HUES6 (cell line): ENCODE data around the gene UFL1.
A peak's percentile ranks its signal among the peaks of the same experiment; 100 is the strongest.
"Not testable (repeated sequence)": the region's sequence is repeated elsewhere in the genome, so short reads cannot be mapped to it uniquely, and the experiment has no call there.

Experiments used
- H3K27ac ChIP-seq: 2 replicates; pipeline ENCODE4 v1.7.0; 2013; ENCODE audit warnings: low read depth, mild to moderate bottlenecking, low read length, inconsistent platforms
- H3K27me3 ChIP-seq: 2 replicates; pipeline ENCODE4 v1.6.1; 2013; ENCODE audit warnings: low read length; ENCODE audit not compliant: control insufficient read depth, insufficient read depth
- H3K36me3 ChIP-seq: 2 replicates; pipeline ENCODE4 v1.6.1; 2013; ENCODE audit warnings: low read length; ENCODE audit not compliant: control insufficient read depth, insufficient read depth
- H3K4me1 ChIP-seq: 2 replicates; pipeline ENCODE4 v1.6.1; 2013; ENCODE audit warnings: low read length; ENCODE audit not compliant: control insufficient read depth, insufficient read depth
- H3K4me3 ChIP-seq: 2 replicates; pipeline ENCODE4 v1.5.1; 2013; ENCODE audit warnings: low read depth, low read length
- H3K9ac ChIP-seq: one replicate; pipeline ENCODE4 v1.6.1; 2013; ENCODE audit warnings: mild to moderate bottlenecking, low read length
- H3K9me3 ChIP-seq: 2 replicates; pipeline ENCODE4 v1.6.1; 2013; ENCODE audit warnings: low read depth, low read length; ENCODE audit not compliant: control insufficient read depth, insufficient read depth

Gene UFL1

GRCh38 chr6:96522465-96523009 is 931 bp downstream of the UFL1 start:
- Histone ChIP-seq H3K4me3 (peak overlapping the region; percentile 93), H3K36me3 (peaks cover 16% of the 10 kb centered on the region), H3K27ac (peak overlapping the region; percentile 94), H3K27me3 (no peaks in the 10 kb centered on the region), H3K9me3 (no peaks in the 10 kb centered on the region), H3K4me1 (peaks cover 25% of the 10 kb centered on the region), H3K9ac (peak overlapping the region; percentile 98)

- Histone ChIP-seq H3K27ac (no peak overlapping the region), H3K9me3 (peaks cover 4% of the 10 kb centered on the region; the same call in 1 of the 2 replicates), H3K9ac (no peak overlapping the region), H3K27me3 (no peaks in the 10 kb centered on the region), H3K4me3 (no peak overlapping the region), H3K4me1 (no peaks in the 10 kb centered on the region), H3K36me3 (peaks cover 66% of the 10 kb centered on the region)
Measured at GRCh38 chr6:96528193-96528592, 6.6 kb downstream of the UFL1 start.

- H3K4me3 ChIP-seq, result no peak overlapping the region
- peaks cover 60% of the 10 kb centered on the region for H3K36me3 ChIP-seq
Measured at GRCh38 chr6:96532399-96532798, 10.8 kb downstream of the UFL1 start.

GRCh38 chr6:96537726-96538125 is 16.1 kb downstream of the UFL1 start:
- Histone ChIP-seq H3K4me3 (no peak overlapping the region), H3K9me3 (no peaks in the 10 kb centered on the region), H3K27ac (no peak overlapping the region), H3K27me3 (no peaks in the 10 kb centered on the region), H3K4me1 (no peaks in the 10 kb centered on the region), H3K9ac (no peak overlapping the region), H3K36me3 (peaks cover 45% of the 10 kb centered on the region)

More at GRCh38 chr6:96532399-96532798, 10.8 kb downstream of the UFL1 start:
- Histone ChIP-seq H3K9me3 (peaks cover 4% of the 10 kb centered on the region; the same call in 1 of the 2 replicates), H3K4me1 (no peaks in the 10 kb centered on the region), H3K9ac (no peak overlapping the region), H3K27me3 (no peaks in the 10 kb centered on the region), H3K27ac (no peak overlapping the region)

- Histone ChIP-seq H3K36me3 (peaks cover 55% of the 10 kb centered on the region), H3K27ac (no peak overlapping the region), H3K9ac (no peak overlapping the region), H3K27me3 (no peaks in the 10 kb centered on the region), H3K4me1 (no peaks in the 10 kb centered on the region), H3K4me3 (no peak overlapping the region), H3K9me3 (no peaks in the 10 kb centered on the region)
Measured at GRCh38 chr6:96542702-96543101, 21.1 kb downstream of the UFL1 start.

- Histone ChIP-seq H3K9ac (no peak overlapping the region), H3K9me3 (no peaks in the 10 kb centered on the region), H3K4me1 (no peaks in the 10 kb centered on the region), H3K4me3 (no peak overlapping the region), H3K27ac (no peak overlapping the region), H3K36me3 (peaks cover 45% of the 10 kb centered on the region), H3K27me3 (no peaks in the 10 kb centered on the region)
Measured at GRCh38 chr6:96545882-96546281, 24.3 kb downstream of the UFL1 start.

GRCh38 chr6:96547654-96548053 is 26.0 kb downstream of the UFL1 start:
- Histone ChIP-seq H3K4me1 (no peaks in the 10 kb centered on the region), H3K36me3 (peaks cover 53% of the 10 kb centered on the region), H3K9ac (no peak overlapping the region), H3K9me3 (no peaks in the 10 kb centered on the region), H3K4me3 (no peak overlapping the region), H3K27ac (no peak overlapping the region), H3K27me3 (no peaks in the 10 kb centered on the region)

- Histone ChIP-seq H3K27me3 (no peaks in the 10 kb centered on the region), H3K27ac (no peak overlapping the region), H3K36me3 (peaks cover 43% of the 10 kb centered on the region), H3K9ac (no peak overlapping the region), H3K9me3 (no peaks in the 10 kb centered on the region), H3K4me1 (no peaks in the 10 kb centered on the region), H3K4me3 (no peak overlapping the region)
Measured at GRCh38 chr6:96554558-96554957, 33.0 kb downstream of the UFL1 start.

- H3K4me3 ChIP-seq, H3K36me3 ChIP-seq, H3K27me3 ChIP-seq, H3K9ac ChIP-seq, H3K4me1 ChIP-seq, H3K27ac ChIP-seq, H3K9me3 ChIP-seq: not testable (repeated sequence)
Measured at GRCh38 chr6:96559740-96560139, 38.1 kb downstream of the UFL1 start.

- H3K9me3 ChIP-seq, result no peaks in the 10 kb centered on the region
- no peak within 1 kb of the TSS for H3K27ac ChIP-seq
- no peaks in the 10 kb centered on the region for H3K36me3 ChIP-seq
- H3K4me1 ChIP-seq, result peaks cover 6% of the 10 kb centered on the region; the same call in 1 of the 2 replicates
- H3K4me3 ChIP-seq, result no peak within 1 kb of the TSS
- H3K9ac ChIP-seq, result no peak within 1 kb of the TSS
- no peaks in the 10 kb centered on the region for H3K27me3 ChIP-seq
Measured at GRCh38 chr6:96562886-96563285, 41.3 kb downstream of the UFL1 start, which contains the start of gene FHL5. Gene FHL5, plus strand, starts transcription at chr6:96563128. Its CDS starts 40,486 bp downstream, at chr6:96603614.

- Histone ChIP-seq H3K9ac (no peak overlapping the region), H3K4me1 (peaks cover 6% of the 10 kb centered on the region; the same call in 1 of the 2 replicates), H3K36me3 (no peaks in the 10 kb centered on the region), H3K27ac (no peak overlapping the region), H3K4me3 (no peak overlapping the region), H3K27me3 (no peaks in the 10 kb centered on the region), H3K9me3 (no peaks in the 10 kb centered on the region)
Measured at GRCh38 chr6:96563853-96564252, 42.2 kb downstream of the UFL1 start.
